IMR-90 (cell line): ENCODE data around the gene PLN.

Experiments
- CEBPB ChIP-seq: IDR thresholded peaks from 2 replicates; pipeline ENCODE4 v1.6.1; 2012; ENCODE audit warnings: low read depth, low read length, improper control_type of control experiment
- CHD1 ChIP-seq: IDR thresholded peaks from 2 replicates; pipeline ENCODE4 v1.6.1; 2012; ENCODE audit warnings: low read depth, low read length, improper control_type of control experiment
- CTCF ChIP-seq: conservative IDR thresholded peaks from 2 replicates; pipeline ENCODE4 v1.5.1; 2012; ENCODE audit warnings: mild to moderate bottlenecking, low read depth, low read length, improper control_type of control experiment
- FOS ChIP-seq: fragments of 150-350 bp; IDR thresholded peaks from 2 replicates; pipeline ENCODE4 v1.6.1; 2016; ENCODE audit warnings: low read depth, low read length
- MXI1 ChIP-seq: IDR thresholded peaks from 2 replicates; pipeline ENCODE4 v1.6.1; 2012; ENCODE audit warnings: low read depth, mild to moderate bottlenecking, low read length, moderate library complexity, borderline replicate concordance
- NFE2L2 ChIP-seq: fragments of 150-350 bp; IDR thresholded peaks from 2 replicates; pipeline ENCODE4 v1.6.1; 2016; ENCODE audit warnings: low read depth, mild to moderate bottlenecking, low read length
- POLR2A ChIP-seq: IDR thresholded peaks from 2 replicates; pipeline ENCODE4 v1.6.1; 2012; ENCODE audit warnings: mild to moderate bottlenecking, low read depth, low read length
- USF2 ChIP-seq: fragments of 150-350 bp; IDR thresholded peaks from 2 replicates; pipeline ENCODE4 v1.6.1; 2017; ENCODE audit warnings: mild to moderate bottlenecking, antibody characterized with exemption, low read length, low read depth

GRCh38 chr6:118548613-118549012 is 517 bp downstream of the PLN start:
- TF ChIP-seq CTCF (no peak), POLR2A (no peak), CEBPB (no peak), MXI1 (no peak), NFE2L2 (no peak), FOS (no peak), CHD1 (no peak), USF2 (no peak)
